T-helper 9 cell (primary cell): Measurements from ENCODE around the gene IGF2BP2.
"Not testable (repeated sequence)": the region's sequence is repeated elsewhere in the genome, so short reads cannot be mapped to it uniquely, and the experiment has no call there.

Experiments
- DNase-seq: peaks from one replicate; pipeline ENCODE4 v3.0.0-alpha.2; 2020

Gene IGF2BP2

DNA sequence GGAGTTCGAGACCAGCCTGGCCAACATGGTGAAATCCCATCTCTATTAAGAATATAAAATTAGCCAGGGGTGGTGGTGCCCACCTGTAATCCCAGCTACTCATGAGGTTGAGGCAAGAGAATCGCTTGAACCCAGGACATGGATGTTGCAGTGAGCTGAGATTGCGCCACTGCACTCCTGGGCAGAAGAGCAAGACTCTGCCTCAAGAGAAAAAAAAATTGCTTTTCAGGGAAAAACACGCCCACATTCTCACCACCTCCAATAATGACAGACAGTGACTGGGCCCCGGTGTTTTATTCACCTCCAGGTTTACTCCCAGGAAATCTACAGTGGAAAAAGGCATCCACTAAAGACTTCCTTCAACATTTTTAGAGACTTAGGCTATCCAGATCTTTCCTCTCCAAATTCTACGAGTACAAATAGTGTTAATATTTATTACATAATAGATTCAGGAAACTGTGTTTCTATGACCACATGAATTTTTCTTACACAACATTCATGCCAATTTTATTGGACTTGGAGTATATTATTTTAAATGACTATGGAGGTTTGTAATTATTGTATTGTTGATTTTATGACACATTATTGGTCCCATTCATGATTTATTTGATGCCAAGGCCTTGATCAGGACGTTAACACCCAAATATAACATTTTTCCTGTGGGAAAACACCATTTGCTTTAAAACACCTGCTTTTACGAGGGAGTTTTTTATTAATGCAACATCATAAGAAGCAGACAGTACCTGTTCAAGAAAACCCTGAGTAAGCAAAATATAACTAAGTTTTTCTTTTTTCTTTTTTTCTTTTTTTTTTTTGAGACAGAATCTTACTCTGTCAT lies 26.6 kb downstream of the IGF2BP2 start:
- no peak for DNase-seq

DNA sequence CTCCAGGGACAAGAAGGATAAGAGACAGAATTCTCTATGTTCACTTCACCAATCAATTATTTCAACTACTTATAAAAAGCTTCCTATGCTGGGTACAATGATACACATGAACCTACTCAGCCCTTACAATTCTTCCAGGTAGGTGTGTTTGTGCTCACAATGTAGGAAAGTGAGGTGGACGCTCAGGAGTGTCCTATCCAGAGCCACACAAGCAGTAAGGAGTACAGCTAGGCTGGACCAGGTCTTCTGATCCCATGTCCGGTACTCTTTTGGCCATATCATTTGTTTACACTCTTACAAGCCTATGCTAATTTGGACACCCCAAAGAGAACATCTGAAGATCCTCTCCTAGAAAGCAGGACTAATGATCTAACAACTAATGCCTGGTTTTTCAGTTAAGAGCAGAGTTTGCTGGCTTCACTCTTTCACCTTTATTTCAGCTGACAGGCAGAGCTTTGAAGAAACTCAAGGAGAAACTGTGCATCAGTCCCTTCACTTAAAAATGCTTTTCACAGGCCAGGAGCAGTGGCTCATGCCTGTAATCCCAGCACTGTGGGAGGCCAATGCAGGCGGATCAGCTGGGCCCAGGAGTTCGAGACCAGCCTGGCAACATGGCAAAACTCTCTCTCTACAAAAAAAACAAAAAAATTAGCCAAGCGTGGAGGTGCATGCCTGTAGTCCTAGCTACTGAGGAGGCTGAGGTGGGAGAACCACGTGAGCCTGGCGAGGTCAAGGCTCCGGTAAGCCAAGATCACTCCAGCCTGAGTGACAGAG lies 27.5 kb downstream of the IGF2BP2 start:
- no peak for DNase-seq

DNA sequence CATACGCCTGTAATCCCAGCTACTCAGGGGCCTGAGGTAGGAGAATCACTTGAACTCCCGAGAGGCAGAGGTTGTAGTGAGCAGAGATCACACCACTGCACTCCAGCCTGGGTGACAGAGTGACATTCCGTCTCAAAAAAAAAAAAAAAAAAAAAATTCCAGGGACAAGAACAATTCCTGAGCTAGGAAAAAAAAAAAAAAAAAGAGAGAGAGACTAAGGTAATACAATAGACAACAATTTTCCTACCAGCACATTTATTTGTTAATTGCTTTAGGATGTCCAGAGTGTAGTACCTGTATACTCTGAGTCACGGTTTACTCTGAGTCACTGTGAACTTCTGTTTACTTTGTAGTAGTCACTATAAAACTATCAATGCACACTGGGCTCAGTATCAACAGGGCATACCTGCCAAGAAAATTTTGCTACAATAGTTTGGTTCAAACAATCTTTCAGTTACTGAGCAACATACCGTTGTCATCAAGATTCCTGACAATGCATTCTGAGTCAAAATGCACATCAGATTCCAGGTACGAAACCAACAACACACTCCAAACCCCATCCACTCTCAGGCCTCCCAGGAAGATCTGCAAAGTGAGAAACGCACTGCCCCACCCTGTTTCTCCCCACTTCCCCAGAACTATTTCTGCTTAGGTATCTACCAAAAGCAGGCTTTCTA lies 28.3 kb downstream of the IGF2BP2 start:
- DNase-seq = no peak

DNA sequence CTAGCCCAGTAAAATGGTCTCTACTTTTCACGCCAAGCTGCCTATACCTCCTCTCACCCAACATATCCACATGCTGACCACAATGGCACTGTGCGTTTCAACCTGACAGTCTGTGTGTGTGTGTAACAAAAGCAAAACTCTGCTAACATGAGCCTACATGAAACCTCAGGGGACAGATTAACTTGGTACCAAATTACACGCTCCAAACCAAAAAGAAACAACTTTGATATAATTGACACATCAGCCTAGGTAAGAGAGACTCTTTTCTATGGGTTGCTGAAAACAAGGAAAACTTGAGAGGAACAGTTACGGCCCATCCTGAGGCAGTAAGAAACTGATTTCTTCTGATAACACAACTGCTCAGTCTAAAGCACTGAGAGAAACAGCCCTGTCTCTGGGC lies 31.5 kb downstream of the IGF2BP2 start:
- DNase-seq = no peak

DNA sequence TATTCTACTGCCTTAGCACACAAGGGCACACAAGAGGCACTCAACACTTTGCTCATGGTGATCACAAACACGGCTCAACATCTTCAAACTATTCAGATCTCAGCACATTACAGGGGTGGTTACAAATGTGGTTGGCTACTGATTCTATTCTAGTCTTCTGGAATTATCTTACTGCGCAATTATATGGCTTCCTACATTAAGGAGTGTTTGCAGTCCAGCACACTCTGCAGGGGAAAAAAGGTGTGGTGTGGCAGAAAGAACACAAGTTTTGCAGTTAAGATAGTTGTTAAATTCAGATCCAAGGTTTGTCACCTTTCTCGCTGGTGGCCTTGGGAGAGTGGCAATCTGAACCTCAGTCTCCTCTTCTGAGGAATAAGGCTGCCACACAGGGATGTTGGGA lies 31.9 kb downstream of the IGF2BP2 start:
- DNase-seq = no peak

DNA sequence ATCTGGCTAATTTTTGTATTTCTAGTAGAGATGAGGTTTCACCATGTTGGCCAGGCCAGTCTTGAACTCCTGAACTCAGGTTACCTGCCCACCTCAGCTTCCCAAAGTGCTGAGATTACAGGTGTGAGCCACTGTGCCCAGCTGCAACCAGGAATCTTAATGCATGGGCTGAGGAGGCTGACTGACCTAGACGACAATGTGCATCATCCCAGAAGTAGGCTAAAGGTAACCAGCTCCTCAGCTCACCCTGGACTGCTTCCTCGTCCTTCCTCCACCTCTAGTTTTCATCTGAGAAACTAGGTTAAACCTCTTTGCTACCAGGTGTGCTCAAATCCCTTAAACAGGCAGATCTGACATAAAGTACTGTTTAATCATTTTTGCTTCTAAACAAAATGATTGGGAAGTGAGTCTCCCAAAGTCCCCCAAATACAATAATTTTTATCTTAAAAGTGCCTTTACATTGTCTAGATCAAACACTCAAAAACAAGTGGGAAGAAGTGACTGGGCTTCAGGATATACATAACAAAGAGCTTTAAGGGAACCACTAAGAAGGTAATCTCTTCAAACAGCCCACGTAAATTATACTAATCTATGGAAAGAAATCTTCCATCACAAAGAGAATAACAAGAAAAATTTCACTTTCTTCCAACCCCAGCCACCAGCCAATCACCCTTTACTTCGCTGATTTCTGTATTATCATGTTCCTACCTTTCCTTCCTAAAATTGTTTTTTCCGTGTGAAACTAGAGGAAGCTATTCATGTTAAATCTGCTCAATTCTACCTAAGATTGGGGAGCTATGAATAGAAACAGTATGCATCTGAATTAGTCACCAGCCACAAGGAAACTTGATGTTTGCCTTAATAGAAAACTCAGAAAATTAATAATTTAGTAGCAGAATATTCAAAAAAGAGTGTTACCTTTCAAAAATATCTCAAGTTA lies 34.7 kb downstream of the IGF2BP2 start:
- no peak for DNase-seq

DNA sequence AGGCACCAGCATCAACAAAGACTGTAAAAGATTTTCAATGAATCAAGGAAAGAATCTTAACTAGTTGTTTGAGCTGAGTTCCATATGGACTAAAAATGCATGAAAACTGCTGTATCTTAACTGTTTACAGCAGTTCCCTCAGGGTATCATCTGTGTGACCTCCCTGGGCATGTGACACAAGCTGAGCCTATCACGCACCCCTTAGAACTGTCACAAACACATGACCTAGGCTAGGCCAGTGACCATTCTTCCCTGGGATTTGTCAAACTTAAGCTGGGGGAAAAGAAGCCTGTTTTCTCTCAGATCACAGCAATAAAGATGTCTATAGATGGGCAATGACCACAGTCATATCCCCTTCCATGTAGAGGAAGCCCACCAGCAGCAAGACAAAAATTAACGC lies 35.7 kb downstream of the IGF2BP2 start:
- no peak for DNase-seq

DNA sequence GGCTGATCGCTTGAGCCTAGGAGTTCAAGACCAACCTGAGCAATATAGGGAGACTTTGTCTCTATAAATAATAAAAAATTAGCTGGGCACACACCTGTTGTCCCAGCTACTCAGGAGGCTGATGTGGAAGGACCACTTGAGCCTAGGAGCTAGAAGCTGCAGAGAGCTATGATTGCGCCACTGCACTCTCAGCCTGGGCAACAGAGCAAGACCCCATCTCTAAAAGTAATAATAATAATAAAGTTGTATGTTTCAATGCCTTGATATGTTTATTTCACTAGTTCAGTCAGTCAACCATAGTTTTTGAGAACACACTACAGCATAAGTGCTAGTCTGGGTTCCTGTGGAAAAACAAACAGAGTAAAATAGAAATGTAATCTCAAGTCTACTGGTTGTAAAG lies 36.5 kb downstream of the IGF2BP2 start:
- DNase-seq = no peak

DNA sequence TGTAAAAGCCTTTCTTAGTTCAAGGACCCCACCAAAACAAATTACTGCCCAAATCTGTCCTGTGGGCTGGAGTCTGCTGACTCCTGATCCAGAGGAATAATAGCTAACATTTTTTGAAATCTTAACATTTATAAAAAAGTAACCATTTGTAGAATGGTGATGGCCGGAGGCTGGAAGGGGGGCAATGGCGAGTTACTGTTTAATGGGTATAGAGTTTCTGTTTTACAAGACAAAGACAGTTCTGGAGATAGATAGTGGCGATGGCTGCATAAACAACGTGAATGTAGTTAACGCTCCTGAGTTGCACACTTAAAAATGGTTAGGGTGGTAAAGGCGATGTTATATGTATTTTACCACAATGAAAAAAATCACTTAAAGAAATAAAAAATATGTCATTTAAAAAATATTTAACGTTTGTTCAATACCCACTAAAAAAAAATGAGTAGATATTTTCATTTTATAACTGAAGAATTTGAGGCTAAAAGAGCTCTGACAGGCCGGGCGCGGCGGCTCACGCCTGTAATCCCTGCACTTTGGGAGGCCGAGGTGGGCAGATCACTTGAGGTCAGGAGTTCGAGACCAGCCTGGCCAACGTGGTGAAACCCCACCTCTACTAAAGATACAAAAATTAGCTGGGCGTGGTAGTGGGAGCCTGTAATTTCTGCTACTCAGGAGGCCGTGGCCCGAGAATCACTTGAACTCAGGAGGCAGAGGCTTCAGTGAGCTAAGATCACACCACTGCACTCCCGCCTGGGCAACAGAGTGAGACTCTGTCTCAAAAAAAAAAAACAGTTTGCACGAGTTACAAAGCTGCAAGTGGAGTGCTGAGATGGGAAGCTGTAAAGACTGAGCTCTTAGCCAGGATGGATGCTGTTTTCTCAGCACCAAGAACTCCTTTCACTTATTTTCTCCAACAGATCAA lies 37.6 kb downstream of the IGF2BP2 start:
- no peak for DNase-seq

DNA sequence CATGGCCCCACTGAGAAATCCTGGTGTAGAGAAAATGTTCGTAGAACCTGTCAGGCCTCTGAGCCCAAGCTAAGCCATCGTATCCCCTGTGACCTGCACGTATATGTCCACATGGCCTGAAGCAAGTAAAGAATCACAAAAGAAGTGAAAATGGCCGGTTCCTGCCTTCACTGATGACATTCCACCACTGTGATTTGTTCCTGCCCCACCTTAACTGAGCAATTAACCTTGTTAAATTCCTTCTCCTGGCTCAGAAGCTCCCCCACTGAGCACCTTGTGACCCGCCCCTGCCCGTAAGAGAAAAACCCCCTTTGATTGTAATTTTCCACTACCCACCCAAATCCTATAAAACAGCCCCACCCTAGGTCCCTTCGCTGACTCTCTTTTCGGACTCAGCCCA lies 38.6 kb downstream of the IGF2BP2 start:
- not testable (repeated sequence) for DNase-seq

DNA sequence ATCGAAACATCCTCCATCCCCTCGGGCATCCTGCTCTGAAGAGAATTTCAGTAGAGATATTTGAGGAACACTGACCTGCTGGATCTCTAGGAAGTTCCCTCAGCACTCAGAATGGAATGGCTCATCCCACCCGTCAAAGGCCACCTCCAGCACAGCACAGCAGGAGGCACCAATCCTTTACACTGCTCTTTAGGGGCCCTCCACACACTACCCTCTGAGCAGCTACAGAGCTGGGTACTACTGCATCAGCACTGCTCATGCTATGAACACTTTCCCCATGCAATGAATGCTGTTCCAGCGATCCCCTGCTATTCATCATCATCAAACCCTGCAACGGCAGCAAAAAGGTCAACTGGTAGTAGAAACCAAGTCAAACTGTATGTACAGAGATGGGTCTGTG lies 40.5 kb downstream of the IGF2BP2 start:
- DNase-seq = no peak

DNA sequence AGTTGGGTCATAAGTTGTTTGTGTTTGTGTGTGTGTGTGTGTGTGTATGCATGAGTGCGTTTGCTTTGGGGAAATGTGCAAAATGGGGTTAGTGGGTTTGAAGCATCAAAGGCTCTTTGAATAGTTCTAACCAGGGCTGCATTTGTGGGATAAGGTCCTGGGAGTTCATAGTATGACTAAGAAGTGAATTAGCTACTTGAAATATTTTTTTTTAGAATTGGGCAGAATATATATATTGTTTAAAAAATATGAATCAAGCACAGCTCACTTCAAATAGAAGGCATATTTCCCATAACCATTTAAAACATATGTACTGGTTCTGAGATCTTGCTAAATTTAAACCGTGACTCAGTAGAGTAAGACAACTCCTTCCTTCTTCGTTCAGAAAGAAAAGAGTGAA lies 43.1 kb downstream of the IGF2BP2 start:
- DNase-seq = no peak

DNA sequence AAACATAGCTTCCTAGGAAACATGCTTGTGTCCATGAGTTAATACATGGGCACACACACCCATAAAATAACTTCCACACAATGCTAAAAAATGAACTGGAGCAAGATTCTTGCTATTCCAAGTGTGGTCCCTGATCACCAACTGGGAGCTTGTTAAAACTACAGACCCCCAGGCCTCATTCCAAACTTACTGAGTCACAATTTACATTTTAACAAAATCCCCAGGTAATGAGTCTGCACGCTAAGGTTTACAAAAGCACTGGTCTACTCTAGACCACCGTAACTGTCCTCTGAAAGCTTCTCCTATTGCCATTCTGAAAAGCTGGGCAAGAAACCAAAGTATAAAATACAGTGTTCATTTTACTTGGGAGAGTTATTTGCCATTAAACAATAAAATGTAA lies 45.4 kb downstream of the IGF2BP2 start:
- no peak for DNase-seq

DNA sequence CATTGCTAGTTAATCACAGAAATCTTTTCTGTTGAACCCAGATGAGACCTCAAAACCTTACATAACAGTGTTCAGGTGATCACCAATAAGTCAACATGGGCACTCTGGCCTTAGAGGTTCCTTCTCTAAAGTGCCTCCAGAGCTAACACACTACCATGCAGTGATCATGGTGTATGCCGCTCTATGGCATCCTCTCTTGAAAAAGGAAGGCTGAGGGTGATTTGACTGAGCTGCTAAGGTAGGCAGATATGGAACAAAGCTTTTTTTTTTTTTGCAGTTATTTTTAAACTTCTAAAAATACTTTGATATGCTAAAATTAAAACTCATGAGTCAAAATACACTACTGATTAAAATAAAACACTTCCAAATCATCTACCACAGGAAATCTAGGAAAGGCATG lies 46.0 kb downstream of the IGF2BP2 start:
- DNase-seq = no peak

DNA sequence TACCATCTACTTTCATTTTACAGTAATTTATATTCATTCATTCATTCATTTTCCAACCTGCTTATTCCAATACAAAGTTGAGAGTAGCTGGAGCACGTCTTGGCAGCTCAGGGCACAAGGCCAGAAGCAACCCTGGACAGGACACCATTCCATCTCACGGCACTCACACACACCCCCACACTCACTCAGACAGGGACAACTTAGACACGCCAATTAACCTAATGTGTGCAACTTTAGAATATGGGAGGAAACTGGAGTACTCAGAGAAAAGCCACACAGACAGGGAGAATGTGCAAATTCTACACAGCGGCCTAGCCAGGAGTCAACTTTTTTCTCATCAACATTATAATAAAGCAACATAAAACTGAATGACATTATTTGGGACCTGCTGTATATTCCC lies 46.7 kb downstream of the IGF2BP2 start:
- DNase-seq = no peak

DNA sequence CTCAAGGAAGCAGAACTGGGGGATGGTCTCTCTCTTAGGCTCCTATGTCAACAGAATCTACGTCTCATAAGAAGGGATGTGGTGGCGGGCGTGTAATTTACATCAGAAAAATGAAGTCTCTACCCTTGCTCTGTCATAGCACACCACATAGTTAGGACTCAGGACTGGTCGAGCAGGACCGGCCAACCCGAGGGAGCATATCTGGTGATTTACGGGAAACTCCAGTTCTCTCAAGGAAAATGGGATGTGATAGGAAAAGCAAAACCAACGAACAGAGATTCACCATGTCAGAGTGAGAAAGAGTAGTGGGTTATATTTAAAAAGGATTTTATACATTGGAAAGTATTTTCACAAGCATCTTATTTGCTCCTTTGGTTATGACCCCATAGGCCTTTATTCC lies 54.7 kb downstream of the IGF2BP2 start:
- DNase-seq = no peak

DNA sequence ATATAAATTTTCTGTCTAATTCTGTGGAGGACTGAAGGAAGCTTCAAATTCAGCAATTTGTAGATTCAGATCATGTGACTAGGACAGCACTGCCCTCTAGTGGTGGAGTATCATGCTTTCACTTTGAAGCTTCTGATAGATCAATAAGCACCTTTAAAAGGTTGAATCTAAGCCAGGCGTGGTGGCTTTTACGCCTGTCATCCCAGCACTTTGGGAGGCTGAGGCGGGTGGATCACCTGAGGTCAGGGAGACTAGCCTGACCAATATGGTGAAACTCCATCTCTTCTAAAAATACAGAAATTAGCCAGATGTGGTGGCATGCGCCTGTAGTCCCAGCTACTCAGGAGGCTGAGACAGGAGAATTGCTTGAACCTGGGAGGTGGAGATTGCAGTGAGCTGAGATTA lies 56.3 kb downstream of the IGF2BP2 start:
- DNase-seq = peak; percentile 8

DNA sequence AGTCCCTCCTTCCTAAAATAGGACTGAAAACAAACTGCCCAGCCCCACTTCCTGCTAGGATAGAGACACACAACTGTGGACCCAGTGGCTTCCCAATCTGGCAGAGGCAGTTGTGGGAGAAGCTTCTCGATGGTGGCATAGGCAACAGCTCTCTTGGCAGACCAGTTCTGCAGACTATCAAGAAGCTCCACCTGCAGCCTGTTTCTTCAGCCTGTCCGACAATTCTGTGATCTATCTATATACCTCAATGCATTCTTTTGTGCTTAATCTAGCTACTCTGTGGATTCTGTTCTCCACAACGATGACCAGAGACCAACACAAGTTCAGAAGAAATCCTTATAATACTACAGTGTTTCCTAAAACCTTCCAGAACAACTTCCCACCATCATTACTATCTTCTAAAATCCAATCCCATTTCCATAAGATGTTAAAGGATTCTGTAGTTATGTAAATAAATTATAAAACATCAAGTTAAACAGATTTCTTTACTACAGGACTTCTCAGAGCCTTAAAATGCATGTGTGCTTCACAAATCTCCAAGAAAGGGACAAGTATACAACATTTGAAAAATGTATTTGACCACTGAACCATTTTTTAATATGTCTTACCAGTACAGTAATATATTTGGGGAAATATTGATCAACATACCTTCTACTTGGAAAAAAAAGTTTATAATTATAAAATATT lies 57.7 kb downstream of the IGF2BP2 start:
- no peak for DNase-seq

DNA sequence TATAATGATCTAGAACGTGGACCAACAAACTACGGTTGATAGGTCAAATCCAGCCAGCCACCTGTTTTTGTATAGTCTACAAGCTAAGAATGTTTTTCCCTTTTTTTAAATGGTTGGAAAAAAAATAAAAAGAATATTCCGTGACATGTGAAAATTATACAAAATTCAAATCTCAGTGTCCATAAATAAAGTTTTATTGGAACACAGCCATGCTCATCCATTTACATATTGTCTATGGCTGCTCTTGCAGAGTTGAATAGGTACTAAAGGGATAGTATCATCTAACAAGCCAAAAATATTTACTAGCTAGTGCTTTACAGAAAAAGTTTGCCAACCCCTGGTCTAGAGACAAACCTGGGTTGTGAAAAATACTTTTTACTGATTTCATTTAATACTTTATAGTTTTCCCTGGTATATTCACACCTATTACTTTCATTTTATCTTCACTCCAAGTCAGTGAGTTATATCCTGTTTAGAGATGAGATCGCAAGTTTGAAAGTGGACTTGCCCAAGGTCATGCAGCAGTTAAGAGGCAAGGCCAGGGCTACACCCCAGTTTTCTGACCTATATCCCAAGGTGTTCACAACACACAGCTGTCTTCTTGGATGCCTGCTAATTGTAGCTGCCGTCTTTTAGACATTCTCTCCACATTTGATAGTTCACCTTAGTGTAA lies 58.4 kb downstream of the IGF2BP2 start:
- no peak for DNase-seq

DNA sequence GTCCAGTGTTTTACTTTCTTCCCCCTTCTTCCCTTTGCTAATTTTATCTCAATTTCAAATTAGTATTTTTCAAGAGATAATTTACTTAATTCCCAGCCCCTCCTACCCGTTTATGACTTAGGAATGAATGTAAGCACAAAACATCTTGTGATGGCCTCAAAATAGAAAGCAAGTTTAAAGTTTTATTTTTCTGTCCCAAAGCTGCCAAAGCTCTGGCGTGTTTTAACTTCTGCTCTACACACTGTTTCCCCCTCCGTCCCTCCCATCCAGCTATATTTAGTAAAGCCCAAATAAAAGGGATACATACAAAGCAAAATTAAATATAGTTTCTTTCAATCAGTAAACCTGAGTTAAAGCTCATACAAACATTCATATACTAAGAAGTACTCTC lies 59.9 kb downstream of the IGF2BP2 start:
- DNase-seq = no peak
